ENCODE data around the gene APLNR. TPM values are rescaled to one million over a fixed set of nuclear protein-coding genes. Genes with fewer than 3 reads are reported as not detected.

The APLNR gene
- total RNA-seq, 1 experiment from 2014 or later, result 0.66 TPM

DNA sequence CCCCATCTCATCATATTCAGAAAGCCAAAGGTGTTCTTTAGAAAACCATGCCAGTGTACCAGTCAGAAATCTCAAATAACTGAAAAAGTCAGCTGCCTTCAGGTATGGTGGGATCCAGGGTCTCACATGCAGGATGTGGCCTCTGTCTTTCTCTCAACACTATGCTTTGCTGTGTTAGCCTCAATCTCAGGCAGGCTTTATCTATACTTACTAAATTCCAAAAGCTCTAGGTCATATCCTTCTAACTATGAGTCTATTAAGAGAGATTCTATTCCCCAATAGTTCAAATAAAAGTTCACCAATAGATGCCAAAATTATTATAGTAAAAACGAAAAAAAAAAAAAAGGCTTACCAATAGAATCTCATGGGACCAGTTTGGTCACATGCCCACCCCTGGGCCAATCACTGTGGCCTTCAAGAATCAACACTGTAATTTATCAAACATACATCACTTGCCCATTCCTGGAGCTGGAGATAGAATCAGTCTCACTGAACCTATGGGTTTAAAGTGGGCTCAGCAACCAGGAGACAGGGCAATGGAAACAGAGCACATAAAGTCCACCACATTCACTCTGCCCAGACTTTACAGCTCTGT lies 38.0 kb upstream of the APLNR start:
- no peak for TF ChIP-seq JAZF1 (CRISPR knock-in tag; IDR thresholded peaks at IDR 0.05)
- TF ChIP-seq, protein P1, sequence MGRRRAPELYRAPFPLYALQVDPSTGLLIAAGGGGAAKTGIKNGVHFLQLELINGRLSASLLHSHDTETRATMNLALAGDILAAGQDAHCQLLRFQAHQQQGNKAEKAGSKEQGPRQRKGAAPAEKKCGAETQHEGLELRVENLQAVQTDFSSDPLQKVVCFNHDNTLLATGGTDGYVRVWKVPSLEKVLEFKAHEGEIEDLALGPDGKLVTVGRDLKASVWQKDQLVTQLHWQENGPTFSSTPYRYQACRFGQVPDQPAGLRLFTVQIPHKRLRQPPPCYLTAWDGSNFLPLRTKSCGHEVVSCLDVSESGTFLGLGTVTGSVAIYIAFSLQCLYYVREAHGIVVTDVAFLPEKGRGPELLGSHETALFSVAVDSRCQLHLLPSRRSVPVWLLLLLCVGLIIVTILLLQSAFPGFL (CRISPR knock-in tag; IDR thresholded peaks at IDR 0.05; ENCODE audit: borderline replicate concordance), result no peak
- no peak for TF ChIP-seq TEAD4 (CRISPR knock-in tag; IDR thresholded peaks at IDR 0.05)
- TF ChIP-seq GTF2I (CRISPR knock-in tag; conservative IDR thresholded peaks at IDR 0.05), result no peak
- TF ChIP-seq, protein P2, sequence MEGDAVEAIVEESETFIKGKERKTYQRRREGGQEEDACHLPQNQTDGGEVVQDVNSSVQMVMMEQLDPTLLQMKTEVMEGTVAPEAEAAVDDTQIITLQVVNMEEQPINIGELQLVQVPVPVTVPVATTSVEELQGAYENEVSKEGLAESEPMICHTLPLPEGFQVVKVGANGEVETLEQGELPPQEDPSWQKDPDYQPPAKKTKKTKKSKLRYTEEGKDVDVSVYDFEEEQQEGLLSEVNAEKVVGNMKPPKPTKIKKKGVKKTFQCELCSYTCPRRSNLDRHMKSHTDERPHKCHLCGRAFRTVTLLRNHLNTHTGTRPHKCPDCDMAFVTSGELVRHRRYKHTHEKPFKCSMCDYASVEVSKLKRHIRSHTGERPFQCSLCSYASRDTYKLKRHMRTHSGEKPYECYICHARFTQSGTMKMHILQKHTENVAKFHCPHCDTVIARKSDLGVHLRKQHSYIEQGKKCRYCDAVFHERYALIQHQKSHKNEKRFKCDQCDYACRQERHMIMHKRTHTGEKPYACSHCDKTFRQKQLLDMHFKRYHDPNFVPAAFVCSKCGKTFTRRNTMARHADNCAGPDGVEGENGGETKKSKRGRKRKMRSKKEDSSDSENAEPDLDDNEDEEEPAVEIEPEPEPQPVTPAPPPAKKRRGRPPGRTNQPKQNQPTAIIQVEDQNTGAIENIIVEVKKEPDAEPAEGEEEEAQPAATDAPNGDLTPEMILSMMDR (IDR thresholded peaks at IDR 0.05), result no peak
- ChIA-PET CTCF (interaction anchor here (0.7 kb wide), 1 partner anchor 53 kb away, joined by 3 read pairs; no protein-coding TSS in a partner anchor), POLR2A (no interaction called here)
- Mint-ChIP-seq H3K4me3 (no peak overlapping the region), H3K27ac (no peak overlapping the region), H3K27me3 (ENCODE audit: low read depth) (peaks cover 15% of the 10 kb centered on the region), H3K36me3 (peaks cover 11% of the 10 kb centered on the region), H3K4me1 (peaks cover 20% of the 10 kb centered on the region), H3K9me3 (peaks cover 26% of the 10 kb centered on the region)
- DNase-seq (ENCODE audit: low spot score) (no peak), ATAC-seq (no peak)

DNA sequence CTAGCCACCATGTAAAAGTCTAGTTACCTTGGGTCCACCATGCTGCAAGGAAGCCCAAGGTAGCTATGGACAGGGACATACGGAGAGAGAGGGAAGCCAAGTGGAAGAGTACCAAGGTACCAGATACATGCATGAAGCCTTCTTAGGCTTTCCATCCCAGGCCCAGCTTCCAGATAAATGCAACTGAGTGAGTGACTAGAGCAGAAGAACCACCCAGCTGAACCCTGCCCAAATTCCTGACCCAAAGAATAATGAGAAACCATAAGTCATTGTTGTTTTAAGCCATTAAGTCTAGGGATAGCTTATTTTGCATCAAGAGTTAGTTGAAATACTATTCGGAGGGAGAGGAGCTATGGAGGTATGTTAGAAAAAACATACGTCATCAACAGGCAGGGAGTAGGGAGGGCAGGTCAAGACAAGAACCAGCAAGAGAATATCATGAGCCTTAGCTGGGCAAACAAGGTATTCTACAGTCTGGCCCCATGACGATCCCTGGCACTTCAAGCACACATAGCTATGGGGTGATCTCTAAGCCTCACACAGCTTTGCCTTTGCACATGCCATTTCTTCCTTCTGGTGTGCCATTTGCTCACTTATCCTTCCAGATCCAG lies 36.5 kb upstream of the APLNR start:
- TF ChIP-seq SMAD3 (CRISPR knock-in tag; IDR thresholded peaks at IDR 0.05; ENCODE audit: borderline replicate concordance), result no peak
- no peak for TF ChIP-seq KAT7 (CRISPR knock-in tag; IDR thresholded peaks at IDR 0.05; ENCODE audit: borderline replicate concordance)
- no peak for TF ChIP-seq ELF4 (CRISPR knock-in tag; IDR thresholded peaks at IDR 0.05; ENCODE audit: low read depth)
- no peak for TF ChIP-seq ZNF232 (CRISPR knock-in tag; IDR thresholded peaks at IDR 0.05)
- no peak for TF ChIP-seq CBFB (CRISPR knock-in tag; IDR thresholded peaks at IDR 0.05; ENCODE audit: low read depth)
- TF ChIP-seq, protein P3, sequence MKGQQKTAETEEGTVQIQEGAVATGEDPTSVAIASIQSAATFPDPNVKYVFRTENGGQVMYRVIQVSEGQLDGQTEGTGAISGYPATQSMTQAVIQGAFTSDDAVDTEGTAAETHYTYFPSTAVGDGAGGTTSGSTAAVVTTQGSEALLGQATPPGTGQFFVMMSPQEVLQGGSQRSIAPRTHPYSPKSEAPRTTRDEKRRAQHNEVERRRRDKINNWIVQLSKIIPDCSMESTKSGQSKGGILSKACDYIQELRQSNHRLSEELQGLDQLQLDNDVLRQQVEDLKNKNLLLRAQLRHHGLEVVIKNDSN (CRISPR knock-in tag; IDR thresholded peaks at IDR 0.05), result no peak
- TF ChIP-seq, protein P4, sequence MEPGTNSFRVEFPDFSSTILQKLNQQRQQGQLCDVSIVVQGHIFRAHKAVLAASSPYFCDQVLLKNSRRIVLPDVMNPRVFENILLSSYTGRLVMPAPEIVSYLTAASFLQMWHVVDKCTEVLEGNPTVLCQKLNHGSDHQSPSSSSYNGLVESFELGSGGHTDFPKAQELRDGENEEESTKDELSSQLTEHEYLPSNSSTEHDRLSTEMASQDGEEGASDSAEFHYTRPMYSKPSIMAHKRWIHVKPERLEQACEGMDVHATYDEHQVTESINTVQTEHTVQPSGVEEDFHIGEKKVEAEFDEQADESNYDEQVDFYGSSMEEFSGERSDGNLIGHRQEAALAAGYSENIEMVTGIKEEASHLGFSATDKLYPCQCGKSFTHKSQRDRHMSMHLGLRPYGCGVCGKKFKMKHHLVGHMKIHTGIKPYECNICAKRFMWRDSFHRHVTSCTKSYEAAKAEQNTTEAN (CRISPR knock-in tag; IDR thresholded peaks at IDR 0.05), result no peak
- TF ChIP-seq, protein P5, sequence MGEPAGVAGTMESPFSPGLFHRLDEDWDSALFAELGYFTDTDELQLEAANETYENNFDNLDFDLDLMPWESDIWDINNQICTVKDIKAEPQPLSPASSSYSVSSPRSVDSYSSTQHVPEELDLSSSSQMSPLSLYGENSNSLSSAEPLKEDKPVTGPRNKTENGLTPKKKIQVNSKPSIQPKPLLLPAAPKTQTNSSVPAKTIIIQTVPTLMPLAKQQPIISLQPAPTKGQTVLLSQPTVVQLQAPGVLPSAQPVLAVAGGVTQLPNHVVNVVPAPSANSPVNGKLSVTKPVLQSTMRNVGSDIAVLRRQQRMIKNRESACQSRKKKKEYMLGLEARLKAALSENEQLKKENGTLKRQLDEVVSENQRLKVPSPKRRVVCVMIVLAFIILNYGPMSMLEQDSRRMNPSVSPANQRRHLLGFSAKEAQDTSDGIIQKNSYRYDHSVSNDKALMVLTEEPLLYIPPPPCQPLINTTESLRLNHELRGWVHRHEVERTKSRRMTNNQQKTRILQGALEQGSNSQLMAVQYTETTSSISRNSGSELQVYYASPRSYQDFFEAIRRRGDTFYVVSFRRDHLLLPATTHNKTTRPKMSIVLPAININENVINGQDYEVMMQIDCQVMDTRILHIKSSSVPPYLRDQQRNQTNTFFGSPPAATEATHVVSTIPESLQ (CRISPR knock-in tag; IDR thresholded peaks at IDR 0.05), result no peak
- TF ChIP-seq SOX15 (CRISPR knock-in tag; IDR thresholded peaks at IDR 0.05), result no peak
- TF ChIP-seq RELA (CRISPR knock-in tag; IDR thresholded peaks at IDR 0.05; ENCODE audit: borderline replicate concordance), result no peak
- no peak for TF ChIP-seq ESRRA (CRISPR knock-in tag; IDR thresholded peaks at IDR 0.05; ENCODE audit: borderline replicate concordance)
- TF ChIP-seq, protein P6, sequence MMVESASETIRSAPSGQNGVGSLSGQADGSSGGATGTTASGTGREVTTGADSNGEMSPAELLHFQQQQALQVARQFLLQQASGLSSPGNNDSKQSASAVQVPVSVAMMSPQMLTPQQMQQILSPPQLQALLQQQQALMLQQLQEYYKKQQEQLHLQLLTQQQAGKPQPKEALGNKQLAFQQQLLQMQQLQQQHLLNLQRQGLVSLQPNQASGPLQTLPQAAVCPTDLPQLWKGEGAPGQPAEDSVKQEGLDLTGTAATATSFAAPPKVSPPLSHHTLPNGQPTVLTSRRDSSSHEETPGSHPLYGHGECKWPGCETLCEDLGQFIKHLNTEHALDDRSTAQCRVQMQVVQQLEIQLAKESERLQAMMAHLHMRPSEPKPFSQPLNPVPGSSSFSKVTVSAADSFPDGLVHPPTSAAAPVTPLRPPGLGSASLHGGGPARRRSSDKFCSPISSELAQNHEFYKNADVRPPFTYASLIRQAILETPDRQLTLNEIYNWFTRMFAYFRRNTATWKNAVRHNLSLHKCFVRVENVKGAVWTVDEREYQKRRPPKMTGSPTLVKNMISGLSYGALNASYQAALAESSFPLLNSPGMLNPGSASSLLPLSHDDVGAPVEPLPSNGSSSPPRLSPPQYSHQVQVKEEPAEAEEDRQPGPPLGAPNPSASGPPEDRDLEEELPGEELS (CRISPR knock-in tag; IDR thresholded peaks at IDR 0.05), result no peak
- no peak for TF ChIP-seq TCF7 (CRISPR knock-in tag; IDR thresholded peaks at IDR 0.05; ENCODE audit: low read depth)
- TF ChIP-seq, protein P7, sequence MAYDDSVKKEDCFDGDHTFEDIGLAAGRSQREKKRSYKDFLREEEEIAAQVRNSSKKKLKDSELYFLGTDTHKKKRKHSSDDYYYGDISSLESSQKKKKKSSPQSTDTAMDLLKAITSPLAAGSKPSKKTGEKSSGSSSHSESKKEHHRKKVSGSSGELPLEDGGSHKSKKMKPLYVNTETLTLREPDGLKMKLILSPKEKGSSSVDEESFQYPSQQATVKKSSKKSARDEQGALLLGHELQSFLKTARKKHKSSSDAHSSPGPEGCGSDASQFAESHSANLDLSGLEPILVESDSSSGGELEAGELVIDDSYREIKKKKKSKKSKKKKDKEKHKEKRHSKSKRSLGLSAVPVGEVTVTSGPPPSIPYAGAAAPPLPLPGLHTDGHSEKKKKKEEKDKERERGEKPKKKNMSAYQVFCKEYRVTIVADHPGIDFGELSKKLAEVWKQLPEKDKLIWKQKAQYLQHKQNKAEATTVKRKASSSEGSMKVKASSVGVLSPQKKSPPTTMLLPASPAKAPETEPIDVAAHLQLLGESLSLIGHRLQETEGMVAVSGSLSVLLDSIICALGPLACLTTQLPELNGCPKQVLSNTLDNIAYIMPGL (CRISPR knock-in tag; IDR thresholded peaks at IDR 0.05), result no peak
- TF ChIP-seq FOXJ3 (CRISPR knock-in tag; IDR thresholded peaks at IDR 0.05; ENCODE audit: borderline replicate concordance), result no peak
- CTCF ChIA-PET, result interaction anchor here (1.4 kb wide), 1 partner anchor 25 kb away, joined by 6 read pairs; no protein-coding TSS in a partner anchor
- H3K27me3 Mint-ChIP-seq (ENCODE audit: low read depth), result peaks cover 15% of the 10 kb centered on the region
- H3K9me3 Mint-ChIP-seq, result peaks cover 26% of the 10 kb centered on the region
- H3K27ac Mint-ChIP-seq, result no peak overlapping the region
- peaks cover 21% of the 10 kb centered on the region for H3K4me1 Mint-ChIP-seq
- H3K4me3 Mint-ChIP-seq, result no peak overlapping the region
- DNase-seq (ENCODE audit: low spot score), result no peak
- POLR2A ChIA-PET, result no interaction called here
- ATAC-seq, result no peak
- H3K36me3 Mint-ChIP-seq, result peaks cover 11% of the 10 kb centered on the region
